Measurements from ENCODE around the gene DDX1. TPM values are rescaled to one million over a fixed set of nuclear protein-coding genes. Genes with fewer than 3 reads are reported as not detected.
A peak's percentile ranks its signal among the peaks of the same experiment; 100 is the strongest.

The DDX1 gene
- total RNA-seq, 4 donors from 2014 or later, result 58.3 to 90.5 (median 60.8) TPM

- TF ChIP-seq EP300 (IDR thresholded peaks at IDR 0.05) (no peak), CTCF (IDR thresholded peaks at IDR 0.05) (no peak), POLR2A (IDR thresholded peaks at IDR 0.05; ENCODE audit: low read depth) (no peak)
- Histone ChIP-seq H3K36me3 (peaks cover 0 to 6% (median 0%) of the 10 kb centered on the region in 4 donors), H3K27me3 (no peaks in the 10 kb centered on the region), H3K9me3 (no peaks in the 10 kb centered on the region), H3K4me1 (peaks cover 0 to 4% (median under 1%) of the 10 kb centered on the region in 4 donors), H3K4me3 (no peak overlapping the region), H3K27ac (replicated peaks in 1 of 4) (no peak overlapping the region)
- intact Hi-C loops (cut with DNase I), result no loop called here
- DNase-seq (ENCODE audit: extremely low spot score), result peak; percentile 80
- 86% methylated on average over 9 of the region's 9 CpGs for WGBS
These were observed 54.2 kb downstream of the DDX1 start for GRCh38 chr2:15645720-15646385.

- WGBS, result 93% methylated on average over 6 of the region's 6 CpGs
- H3K27me3 ChIP-seq, result no peaks in the 10 kb centered on the region
- no peak for DNase-seq (ENCODE audit: extremely low spot score)
- intact Hi-C loops (cut with DNase I), result no loop called here
- no peak overlapping the region for H3K27ac ChIP-seq (replicated peaks in 1 of 4)
- H3K4me1 ChIP-seq, result peaks cover 0 to 4% (median 0%) of the 10 kb centered on the region in 4 donors
- H3K4me3 ChIP-seq, result no peak overlapping the region
- no peaks in the 10 kb centered on the region for H3K36me3 ChIP-seq
- no peak for TF ChIP-seq POLR2AphosphoS5 (IDR thresholded peaks at IDR 0.05)
- no peak for TF ChIP-seq POLR2A (IDR thresholded peaks at IDR 0.05; ENCODE audit: low read depth)
- TF ChIP-seq CTCF (IDR thresholded peaks at IDR 0.05), result no peak
- no peak for TF ChIP-seq EP300 (IDR thresholded peaks at IDR 0.05)
- H3K9me3 ChIP-seq, result no peaks in the 10 kb centered on the region
These were observed 55.0 kb downstream of the DDX1 start for GRCh38 chr2:15646661-15647060.

DNA sequence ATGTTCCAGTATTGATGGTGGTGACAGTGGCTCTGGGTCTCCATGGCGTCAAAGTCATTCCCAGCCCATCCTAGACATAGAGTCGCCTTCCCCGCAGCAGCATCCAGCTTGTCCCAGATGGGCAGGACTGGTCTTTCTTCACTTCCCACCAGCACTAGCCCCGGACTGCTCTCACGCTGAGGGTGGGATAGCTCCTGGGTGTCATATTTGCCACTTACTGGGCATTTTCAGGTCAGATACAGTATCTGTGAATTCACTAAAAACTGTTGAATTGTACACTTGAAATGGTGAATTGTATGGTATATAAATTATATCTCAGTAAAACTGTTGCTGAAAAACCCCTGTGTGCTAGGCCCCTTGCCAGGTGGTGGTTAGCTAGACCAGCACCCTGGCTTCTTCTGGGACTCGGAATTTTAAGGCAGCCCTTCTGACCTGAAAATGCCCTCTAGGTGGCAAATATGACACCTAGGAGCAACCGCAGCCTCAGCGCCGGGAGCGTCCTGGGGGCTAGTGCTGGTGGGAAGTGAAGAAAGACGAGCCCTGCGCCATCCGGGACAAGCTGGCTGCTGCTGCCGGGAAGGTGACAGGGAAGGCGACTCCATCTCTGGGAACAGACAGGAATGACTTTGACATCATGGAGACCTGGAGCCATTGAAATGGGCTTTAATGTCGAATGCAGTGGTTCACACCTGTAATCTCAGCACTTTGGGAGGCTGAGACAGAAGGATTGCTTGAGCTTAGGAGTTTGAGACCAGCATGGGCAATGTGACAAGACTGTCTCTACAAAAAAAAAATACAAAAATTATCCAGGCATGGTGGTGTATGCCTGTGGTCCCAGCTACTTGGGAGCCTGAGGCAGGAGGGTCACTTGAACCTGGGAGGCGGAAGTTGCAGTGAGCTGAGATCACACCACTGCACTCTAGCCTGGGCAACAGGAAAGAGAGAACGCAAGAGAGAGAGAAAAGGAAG is 56.2 kb downstream of the DDX1 start:
- Histone ChIP-seq H3K27ac (replicated peaks in 1 of 4) (no peak overlapping the region), H3K4me3 (no peak overlapping the region), H3K36me3 (no peaks in the 10 kb centered on the region), H3K27me3 (no peaks in the 10 kb centered on the region), H3K4me1 (peaks cover 0 to 4% (median 0%) of the 10 kb centered on the region in 4 donors), H3K9me3 (no peaks in the 10 kb centered on the region)
- peak; percentile 86 for DNase-seq (ENCODE audit: extremely low spot score)
- WGBS, result 84% methylated on average over 18 of the region's 18 CpGs
- intact Hi-C loops (cut with DNase I), result no loop called here
- TF ChIP-seq POLR2A (IDR thresholded peaks at IDR 0.05; ENCODE audit: low read depth) (no peak), CTCF (IDR thresholded peaks at IDR 0.05) (no peak), EP300 (IDR thresholded peaks at IDR 0.05) (no peak), POLR2AphosphoS5 (IDR thresholded peaks at IDR 0.05) (no peak)

- H3K36me3 ChIP-seq, result no peaks in the 10 kb centered on the region
- 93% methylated on average over 8 of the region's 10 CpGs for WGBS
- H3K27ac ChIP-seq (replicated peaks in 1 of 4), result no peak overlapping the region
- H3K4me3 ChIP-seq, result no peak overlapping the region
- no peaks in the 10 kb centered on the region for H3K27me3 ChIP-seq
- peaks cover 0 to 4% (median 0%) of the 10 kb centered on the region in 4 donors for H3K4me1 ChIP-seq
- H3K9me3 ChIP-seq, result no peaks in the 10 kb centered on the region
- DNase-seq (ENCODE audit: extremely low spot score), result peak; percentile 86
- intact Hi-C loops (cut with DNase I), result no loop called here
- TF ChIP-seq CTCF (IDR thresholded peaks at IDR 0.05), result no peak
- TF ChIP-seq POLR2A (IDR thresholded peaks at IDR 0.05; ENCODE audit: low read depth), result no peak
- no peak for TF ChIP-seq POLR2AphosphoS5 (IDR thresholded peaks at IDR 0.05)
- TF ChIP-seq EP300 (IDR thresholded peaks at IDR 0.05), result no peak
These were observed 57.2 kb downstream of the DDX1 start for GRCh38 chr2:15648593-15649525.

Data from esophagus muscularis mucosa (tissue), 4 donors.